Fibroblast of pulmonary artery (primary cell): ENCODE measurements around the gene PIM3.
"Not testable (repeated sequence)": the region's sequence is repeated elsewhere in the genome, so short reads cannot be mapped to it uniquely, and the experiment has no call there.

Experiments
- DNase-seq: peaks from one replicate; pipeline ENCODE4 v3.0.0-alpha.2; 2010; ENCODE audit warnings: low read depth
- H3K4me3 ChIP-seq: replicated peaks from 2 replicates; pipeline ENCODE4 v1.5.1; 2011; ENCODE audit warnings: low read depth, mild to moderate bottlenecking, control low read depth, low read length, moderate library complexity
- TF ChIP-seq, protein P1 (sequence below): IDR thresholded peaks from 2 replicates; pipeline ENCODE4 v1.5.1; 2011; ENCODE audit warnings: mild to moderate bottlenecking, control low read depth, low read length, inconsistent platforms; ENCODE audit errors: missing control alignments

Gene PIM3

DNA sequence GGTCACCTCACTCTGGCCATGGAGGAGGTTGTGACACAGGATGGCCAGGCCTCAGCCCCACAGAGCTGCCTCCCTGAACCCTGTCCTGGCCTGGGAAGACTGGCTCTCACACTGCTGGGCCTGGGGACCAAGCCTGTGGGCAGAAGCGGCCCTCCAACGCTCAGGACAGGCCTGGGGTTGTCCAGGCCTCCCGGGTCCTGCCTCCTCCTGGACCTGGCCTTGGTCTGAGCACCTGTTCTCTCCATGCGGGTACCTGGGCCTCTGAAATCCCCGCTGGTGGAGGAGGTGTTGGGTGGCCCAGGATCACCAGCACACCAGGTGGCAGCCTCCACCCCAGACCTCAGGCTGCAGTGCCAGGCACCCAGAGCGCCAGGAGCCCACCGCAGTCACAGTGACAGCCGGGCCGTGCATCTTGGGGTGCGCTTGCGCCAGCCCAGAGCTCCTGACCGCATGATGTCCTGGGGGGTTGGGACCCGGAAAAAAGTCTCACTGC, 16.1 kb upstream of the PIM3 start:
- no peak overlapping the region for H3K4me3 ChIP-seq

DNA sequence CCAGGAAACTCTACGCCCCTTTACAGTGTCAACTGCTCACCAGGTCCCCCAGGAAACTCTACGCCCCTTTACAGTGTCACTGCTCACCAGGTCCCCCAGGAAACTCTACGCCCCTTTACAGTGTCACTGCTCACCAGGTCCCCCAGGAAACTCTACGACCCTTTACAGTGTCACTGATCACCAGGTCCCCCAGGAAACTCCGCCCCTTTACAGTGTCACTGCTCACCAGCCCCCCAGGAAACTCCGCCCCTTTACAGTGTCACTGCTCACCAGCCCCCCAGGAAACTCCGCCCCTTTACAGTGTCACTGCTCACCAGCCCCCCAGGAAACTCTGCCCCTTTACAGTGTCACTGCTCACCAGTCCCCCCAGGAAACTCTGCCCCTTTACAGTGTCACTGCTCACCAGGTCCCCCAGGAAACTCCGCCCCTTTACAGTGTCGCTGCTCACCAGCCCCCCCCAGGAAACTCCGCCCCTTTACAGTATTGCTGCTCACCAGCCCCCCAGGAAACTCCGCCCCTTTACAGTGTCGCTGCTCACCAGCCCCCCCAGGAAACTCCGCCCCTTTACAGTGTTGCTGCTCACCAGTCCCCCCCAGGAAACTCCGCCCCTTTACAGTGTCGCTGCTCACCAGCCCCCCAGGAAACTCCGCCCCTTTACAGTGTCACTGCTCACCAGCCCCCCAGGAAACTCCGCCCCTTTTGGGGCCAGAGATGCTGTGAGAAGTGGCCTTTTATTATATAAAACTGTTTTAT, 15.4 kb upstream of the PIM3 start:
- DNase-seq, H3K4me3 ChIP-seq: not testable (repeated sequence)

More for the DNA sequence above, 16.1 kb upstream of the PIM3 start:
- TF ChIP-seq, protein P1, sequence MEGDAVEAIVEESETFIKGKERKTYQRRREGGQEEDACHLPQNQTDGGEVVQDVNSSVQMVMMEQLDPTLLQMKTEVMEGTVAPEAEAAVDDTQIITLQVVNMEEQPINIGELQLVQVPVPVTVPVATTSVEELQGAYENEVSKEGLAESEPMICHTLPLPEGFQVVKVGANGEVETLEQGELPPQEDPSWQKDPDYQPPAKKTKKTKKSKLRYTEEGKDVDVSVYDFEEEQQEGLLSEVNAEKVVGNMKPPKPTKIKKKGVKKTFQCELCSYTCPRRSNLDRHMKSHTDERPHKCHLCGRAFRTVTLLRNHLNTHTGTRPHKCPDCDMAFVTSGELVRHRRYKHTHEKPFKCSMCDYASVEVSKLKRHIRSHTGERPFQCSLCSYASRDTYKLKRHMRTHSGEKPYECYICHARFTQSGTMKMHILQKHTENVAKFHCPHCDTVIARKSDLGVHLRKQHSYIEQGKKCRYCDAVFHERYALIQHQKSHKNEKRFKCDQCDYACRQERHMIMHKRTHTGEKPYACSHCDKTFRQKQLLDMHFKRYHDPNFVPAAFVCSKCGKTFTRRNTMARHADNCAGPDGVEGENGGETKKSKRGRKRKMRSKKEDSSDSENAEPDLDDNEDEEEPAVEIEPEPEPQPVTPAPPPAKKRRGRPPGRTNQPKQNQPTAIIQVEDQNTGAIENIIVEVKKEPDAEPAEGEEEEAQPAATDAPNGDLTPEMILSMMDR: no peak
- no peak for DNase-seq

DNA sequence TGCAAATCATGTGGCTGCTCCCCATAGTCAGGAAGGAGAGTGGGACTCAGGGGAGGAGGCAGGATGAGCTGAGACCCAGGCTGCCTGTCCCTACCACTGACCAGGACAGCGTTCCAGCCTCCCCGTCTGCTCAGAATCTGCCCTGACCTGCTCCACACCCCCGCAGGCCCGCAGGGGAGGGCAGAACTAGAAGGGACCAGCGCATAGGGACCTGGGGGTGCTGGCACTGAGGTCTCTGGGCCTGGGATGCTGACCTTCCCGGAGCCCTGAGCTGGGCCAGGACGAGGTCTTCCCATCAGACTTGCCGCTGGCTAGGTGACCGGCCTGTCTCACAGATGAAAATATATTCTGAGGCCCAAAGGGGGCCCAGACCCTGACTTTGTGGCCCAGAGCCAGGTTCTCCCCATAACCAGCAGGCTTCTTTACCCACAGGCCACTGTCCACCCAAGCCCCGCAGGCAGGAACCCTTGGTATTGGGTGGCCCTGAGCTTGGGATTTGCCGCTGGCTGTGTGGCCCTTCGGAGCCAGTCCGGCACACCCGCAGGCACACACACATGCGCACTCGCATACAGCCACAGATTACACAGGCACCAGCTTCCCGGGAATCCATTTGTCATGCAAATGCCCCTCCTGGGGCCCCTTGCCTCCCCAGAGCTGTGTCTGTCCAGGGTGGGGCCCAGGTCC, 13.8 kb upstream of the PIM3 start:
- no peak for DNase-seq
- H3K4me3 ChIP-seq: no peak overlapping the region
- TF ChIP-seq, protein P1: no peak

DNA sequence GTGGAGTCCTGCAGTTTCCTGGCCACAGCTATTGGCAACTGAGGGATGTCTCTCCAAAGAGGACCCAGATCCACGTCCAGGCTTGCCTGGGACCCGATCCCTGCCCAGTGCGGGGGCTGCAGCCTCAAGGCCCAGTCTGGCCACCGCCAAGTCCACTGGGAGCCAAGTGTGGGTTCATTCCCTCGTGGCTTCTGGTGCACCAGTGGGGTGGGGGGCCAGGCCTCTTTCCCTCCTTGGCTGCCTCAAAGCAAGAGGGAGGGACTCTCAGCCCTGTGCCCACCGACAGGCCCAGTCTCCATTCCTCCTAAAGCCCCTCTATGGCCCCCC, 13.3 kb upstream of the PIM3 start:
- TF ChIP-seq, protein P1: no peak
- no peak overlapping the region for H3K4me3 ChIP-seq
- no peak for DNase-seq

DNA sequence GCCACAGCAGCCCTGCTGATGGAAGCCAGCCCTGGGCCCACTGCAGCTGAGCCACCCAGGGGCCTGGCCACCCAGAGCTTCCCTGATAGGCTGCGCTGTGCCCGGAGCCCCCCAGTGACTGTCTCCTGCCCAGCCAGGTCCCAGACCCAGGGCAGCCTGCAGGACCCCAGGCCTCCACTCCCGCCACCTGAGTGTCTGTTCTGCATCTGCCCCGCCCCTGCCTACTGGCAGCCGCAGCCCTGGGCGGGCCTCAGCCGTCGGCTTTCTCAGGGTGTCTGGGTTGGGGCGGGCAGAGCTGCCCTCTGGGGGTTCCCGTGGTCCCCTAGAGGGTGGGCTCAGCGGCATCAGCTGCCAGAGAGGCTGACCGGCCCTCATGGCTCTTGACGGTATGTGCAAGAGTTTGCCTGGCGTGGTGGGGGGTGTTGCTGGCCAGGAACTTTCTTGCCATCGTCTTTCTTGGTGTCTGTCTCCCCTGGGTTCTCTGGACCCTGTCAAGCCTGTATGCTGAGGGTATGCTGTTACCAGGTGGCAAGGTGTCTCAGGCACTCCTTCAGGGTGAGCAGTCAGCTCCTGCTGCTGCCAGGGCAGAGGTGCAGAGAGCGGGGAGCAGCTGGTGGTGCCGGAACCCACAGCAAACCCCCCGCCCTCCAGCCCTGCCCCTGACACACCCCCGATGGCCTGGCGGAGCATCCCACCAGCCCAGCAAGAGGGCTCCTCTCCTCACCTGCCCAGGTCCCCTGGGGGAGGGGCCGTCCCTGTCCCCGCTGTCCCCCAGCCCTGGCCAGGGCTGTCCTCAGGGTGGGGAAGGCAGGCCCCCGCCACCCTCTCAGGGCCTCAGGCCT, 12.2 kb upstream of the PIM3 start:
- H3K4me3 ChIP-seq: no peak overlapping the region
- TF ChIP-seq, protein P1: no peak
- DNase-seq: no peak

DNA sequence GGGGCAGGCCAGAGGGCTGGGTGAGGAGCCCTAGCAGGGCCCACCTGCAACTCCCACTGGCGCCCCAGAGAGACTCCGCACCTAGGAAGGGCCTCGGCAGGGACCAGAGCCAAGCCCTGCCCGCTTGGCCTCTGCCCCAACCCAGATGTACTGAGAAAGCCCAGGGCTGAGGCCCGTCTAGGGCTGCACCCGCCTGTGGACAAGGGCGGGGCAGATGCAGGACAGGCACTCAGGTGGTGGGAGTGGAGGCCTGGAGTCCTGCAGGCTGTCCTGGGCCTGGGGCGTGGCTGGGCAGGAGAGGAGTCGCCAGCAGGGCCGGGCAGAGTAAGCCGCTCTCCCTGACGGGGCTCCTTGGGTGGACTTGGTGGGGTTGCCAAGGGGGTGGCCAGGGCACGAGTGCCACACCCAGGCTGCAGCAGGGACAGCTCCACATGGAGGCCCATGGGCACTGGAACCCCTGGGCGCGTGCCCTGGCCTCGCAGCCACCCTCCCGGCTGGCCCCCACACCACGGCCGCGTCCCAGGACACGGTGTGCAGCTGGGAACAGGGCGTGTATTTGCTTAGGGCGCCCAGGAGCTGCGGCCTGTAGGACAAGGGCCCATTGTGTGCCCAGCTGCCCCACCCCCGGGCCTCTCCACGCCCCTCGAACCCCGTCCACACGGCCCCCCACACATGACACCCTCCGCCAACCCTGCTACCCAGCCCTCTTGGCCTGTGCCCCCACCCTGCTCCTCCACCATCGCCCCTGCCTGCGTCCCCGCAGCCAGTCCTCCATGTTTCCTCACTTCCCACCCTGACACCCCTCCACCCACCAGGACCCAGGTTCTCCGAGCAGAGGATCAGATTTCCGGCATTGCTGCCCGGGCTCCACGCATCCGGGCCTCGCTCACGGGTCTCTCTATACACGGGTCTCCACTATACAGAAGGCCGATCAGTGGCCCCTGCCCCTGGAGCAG, 11.3 kb upstream of the PIM3 start:
- TF ChIP-seq, protein P1: no peak
- DNase-seq: no peak
- H3K4me3 ChIP-seq: no peak overlapping the region
